ENCODE results near the gene THNSL1.
A peak's percentile ranks its signal among the peaks of the same experiment; 100 is the strongest.

The THNSL1 gene

DNA sequence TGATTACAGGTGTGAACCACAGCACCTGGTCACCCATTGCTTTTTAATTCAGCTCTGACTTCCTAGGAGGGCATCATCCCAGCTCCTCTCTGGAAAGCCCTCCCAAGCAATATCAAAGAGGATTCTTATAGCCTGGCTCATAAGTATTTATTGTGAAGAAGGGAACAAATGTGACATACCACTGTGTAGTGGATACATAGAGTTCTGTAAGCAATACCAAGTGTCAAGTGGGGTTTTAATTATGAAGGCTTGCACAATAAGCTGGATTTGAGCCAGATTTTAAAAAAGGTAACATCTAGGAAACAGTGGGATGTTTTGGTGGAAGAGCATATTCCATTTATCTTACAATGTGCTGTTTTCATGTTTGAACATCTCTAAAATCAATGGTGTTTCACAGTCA is 45.0 kb upstream of the THNSL1 start:
- H3K36me3 ChIP-seq (replicated peaks) = no peaks in the 10 kb centered on the region
- DNase-seq = no peak
- in situ Hi-C loops (cut with HindIII; ENCODE audit: low pct_ligation_motif_present, low sequenced_read_pairs) = no loop called here
- H3K27ac ChIP-seq = no peak overlapping the region
- TF ChIP-seq, protein P1, sequence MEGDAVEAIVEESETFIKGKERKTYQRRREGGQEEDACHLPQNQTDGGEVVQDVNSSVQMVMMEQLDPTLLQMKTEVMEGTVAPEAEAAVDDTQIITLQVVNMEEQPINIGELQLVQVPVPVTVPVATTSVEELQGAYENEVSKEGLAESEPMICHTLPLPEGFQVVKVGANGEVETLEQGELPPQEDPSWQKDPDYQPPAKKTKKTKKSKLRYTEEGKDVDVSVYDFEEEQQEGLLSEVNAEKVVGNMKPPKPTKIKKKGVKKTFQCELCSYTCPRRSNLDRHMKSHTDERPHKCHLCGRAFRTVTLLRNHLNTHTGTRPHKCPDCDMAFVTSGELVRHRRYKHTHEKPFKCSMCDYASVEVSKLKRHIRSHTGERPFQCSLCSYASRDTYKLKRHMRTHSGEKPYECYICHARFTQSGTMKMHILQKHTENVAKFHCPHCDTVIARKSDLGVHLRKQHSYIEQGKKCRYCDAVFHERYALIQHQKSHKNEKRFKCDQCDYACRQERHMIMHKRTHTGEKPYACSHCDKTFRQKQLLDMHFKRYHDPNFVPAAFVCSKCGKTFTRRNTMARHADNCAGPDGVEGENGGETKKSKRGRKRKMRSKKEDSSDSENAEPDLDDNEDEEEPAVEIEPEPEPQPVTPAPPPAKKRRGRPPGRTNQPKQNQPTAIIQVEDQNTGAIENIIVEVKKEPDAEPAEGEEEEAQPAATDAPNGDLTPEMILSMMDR (IDR thresholded peaks at IDR 0.05; ENCODE audit: low read depth, low read length, missing control alignments) = no peak
- no peaks in the 10 kb centered on the region for H3K27me3 ChIP-seq (replicated peaks)
- no peak overlapping the region for H3K4me3 ChIP-seq (ENCODE audit: low read depth, low read length)

- no peaks in the 10 kb centered on the region for H3K27me3 ChIP-seq (replicated peaks)
- no peaks in the 10 kb centered on the region for H3K36me3 ChIP-seq (replicated peaks)
- TF ChIP-seq, protein P1 (IDR thresholded peaks at IDR 0.05; ENCODE audit: low read depth, low read length, missing control alignments) = no peak
- no peak for DNase-seq
- H3K4me3 ChIP-seq (ENCODE audit: low read depth, low read length) = no peak overlapping the region
- in situ Hi-C loops (cut with HindIII; ENCODE audit: low pct_ligation_motif_present, low sequenced_read_pairs) = no loop called here
- H3K27ac ChIP-seq = no peak overlapping the region
These were observed 43.2 kb upstream of the THNSL1 start for GRCh38 chr10:24973163-24973562.

DNA sequence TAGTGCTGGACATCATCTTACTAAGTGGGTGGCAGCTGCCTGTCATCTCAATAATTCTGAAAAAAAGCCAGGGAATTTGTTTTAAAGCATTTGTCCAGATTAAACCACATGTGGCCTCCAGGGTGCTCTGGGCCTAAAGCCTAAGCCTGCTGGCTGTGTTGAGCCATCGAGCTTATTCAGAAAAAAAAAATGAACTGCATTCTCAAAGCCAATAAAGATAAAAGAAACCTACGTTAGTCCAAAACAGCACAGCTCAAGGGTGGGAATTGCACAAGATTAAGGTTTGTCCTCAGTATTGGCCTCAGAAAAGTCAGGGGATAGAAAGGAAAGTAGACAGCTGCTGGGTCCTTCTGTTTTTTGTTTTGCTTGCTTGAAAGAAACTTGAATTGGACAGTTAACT is 41.4 kb upstream of the THNSL1 start:
- peak; percentile 52 for DNase-seq
- no peak overlapping the region for H3K4me3 ChIP-seq (ENCODE audit: low read depth, low read length)
- no peak overlapping the region for H3K27ac ChIP-seq
- no peaks in the 10 kb centered on the region for H3K36me3 ChIP-seq (replicated peaks)
- no peaks in the 10 kb centered on the region for H3K27me3 ChIP-seq (replicated peaks)
- in situ Hi-C loops (cut with HindIII; ENCODE audit: low pct_ligation_motif_present, low sequenced_read_pairs) = no loop called here
- TF ChIP-seq, protein P1 (IDR thresholded peaks at IDR 0.05; ENCODE audit: low read depth, low read length, missing control alignments) = peak; percentile 32

GRCh38 chr10:24979685-24980084 is 36.7 kb upstream of the THNSL1 start:
- in situ Hi-C loops (cut with HindIII; ENCODE audit: low pct_ligation_motif_present, low sequenced_read_pairs) = no loop called here
- no peak overlapping the region for H3K27ac ChIP-seq
- TF ChIP-seq, protein P1 (IDR thresholded peaks at IDR 0.05; ENCODE audit: low read depth, low read length, missing control alignments) = no peak
- no peaks in the 10 kb centered on the region for H3K27me3 ChIP-seq (replicated peaks)
- no peak for DNase-seq
- no peak overlapping the region for H3K4me3 ChIP-seq (ENCODE audit: low read depth, low read length)
- H3K36me3 ChIP-seq (replicated peaks) = no peaks in the 10 kb centered on the region

- in situ Hi-C loops (cut with HindIII; ENCODE audit: low pct_ligation_motif_present, low sequenced_read_pairs) = no loop called here
- Histone ChIP-seq H3K27me3 (replicated peaks) (no peaks in the 10 kb centered on the region), H3K4me3 (ENCODE audit: low read depth, low read length) (no peak overlapping the region), H3K36me3 (replicated peaks) (no peaks in the 10 kb centered on the region), H3K27ac (no peak overlapping the region)
- TF ChIP-seq, protein P1 (IDR thresholded peaks at IDR 0.05; ENCODE audit: low read depth, low read length, missing control alignments) = no peak
- DNase-seq = no peak
These were observed 35.2 kb upstream of the THNSL1 start for GRCh38 chr10:24981161-24981710.

All from brain microvascular endothelial cell (primary cell).